Measurements from ENCODE around the gene QARS1.

DNA sequence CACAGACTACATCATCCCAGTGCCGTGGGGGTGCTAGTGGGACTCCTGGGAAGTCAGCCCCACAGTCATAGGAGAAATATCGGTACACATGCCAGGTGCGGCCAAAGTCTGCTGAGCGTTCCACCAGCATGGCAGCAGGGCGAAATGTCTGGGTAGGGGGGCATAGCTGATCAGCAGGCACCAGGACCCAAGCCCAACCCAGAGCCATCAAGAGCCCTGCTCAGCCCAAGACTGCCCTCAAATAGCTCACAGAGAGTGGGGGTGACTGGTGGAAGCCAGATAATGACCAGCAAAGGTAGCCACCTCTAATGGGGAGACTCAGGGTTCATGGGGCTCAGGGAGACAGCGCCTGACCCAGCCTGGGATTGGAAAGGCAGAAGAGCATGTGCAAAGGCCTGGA lies 27.0 kb upstream of the QARS1 start:
- TF ChIP-seq POLR2A (IDR thresholded peaks at IDR 0.05) = no peak
- no peak for TF ChIP-seq CTCF (IDR thresholded peaks at IDR 0.05)
- no peak for TF ChIP-seq EP300 (IDR thresholded peaks at IDR 0.05)

Data from suprapubic skin (tissue), 3 donors.